Duodenal mucosa (tissue), 2 donors: ENCODE data around the gene G6PD.
"Not testable (repeated sequence)": the region's sequence is repeated elsewhere in the genome, so short reads cannot be mapped to it uniquely, and the experiment has no call there.

Experiments used
- H3K27ac ChIP-seq: one replicate; pipeline ENCODE4 v1.7.0; 2013; ENCODE audit warnings: low read depth, low read length
- H3K27me3 ChIP-seq, 2 donors: one replicate each; pipeline ENCODE4 v1.7.0; 2013; ENCODE audit warnings: low read length in 2 of 2, control low read depth in 1 of 2; ENCODE audit not compliant: insufficient read depth in 2 of 2, control insufficient read depth in 1 of 2
- H3K36me3 ChIP-seq, 2 donors: one replicate each; pipeline ENCODE4 v1.7.0; 2013; ENCODE audit warnings: low read length in 2 of 2, control low read depth in 1 of 2; ENCODE audit not compliant: insufficient read depth in 2 of 2, control insufficient read depth in 1 of 2
- H3K4me1 ChIP-seq, 2 donors: one replicate each; pipeline ENCODE4 v1.7.0; 2013; ENCODE audit warnings: low read length in 2 of 2, control low read depth in 1 of 2; ENCODE audit not compliant: insufficient read depth in 2 of 2, control insufficient read depth in 1 of 2
- H3K4me3 ChIP-seq, 2 donors: one replicate each; pipeline ENCODE4 v1.7.0; 2013; ENCODE audit warnings: low read length in 2 of 2, low read depth in 1 of 2
- H3K9ac ChIP-seq, 2 donors: one replicate each; pipeline ENCODE4 v1.7.0; 2013; ENCODE audit warnings: low read length in 2 of 2, low read depth in 1 of 2
- H3K9me3 ChIP-seq, 2 donors: one replicate each; pipeline ENCODE4 v1.7.0; 2013; ENCODE audit warnings: low read length in 2 of 2, control low read depth in 1 of 2; ENCODE audit not compliant: control insufficient read depth in 1 of 2

G6PD gene

GRCh38 chrX:154546354-154547244 lies at the start of gene G6PD:
G6PD (minus strand) TSS chrX:154546846; CDS start chrX:154546155, 691 bp downstream.
- Histone ChIP-seq H3K27ac (peak within 1 kb of the TSS; percentile 81), H3K9ac (peak within 1 kb of the TSS; percentile 84), H3K27me3 (no peaks in the 10 kb centered on the region), H3K4me3 (peak within 1 kb of the TSS; percentile 91 to 96), H3K36me3 (no peaks in the 10 kb centered on the region), H3K9me3 (no peaks in the 10 kb centered on the region), H3K4me1 (peaks cover 9 to 15% of the 10 kb centered on the region in 2 donors)

GRCh38 chrX:154595559-154596249 lies 49.1 kb upstream of the G6PD start:
- Histone ChIP-seq H3K9ac (no peak overlapping the region), H3K9me3 (no peaks in the 10 kb centered on the region), H3K4me1 (no peaks in the 10 kb centered on the region), H3K27me3 (no peaks in the 10 kb centered on the region), H3K36me3 (no peaks in the 10 kb centered on the region), H3K4me3 (no peak overlapping the region), H3K27ac (no peak overlapping the region)

- Histone ChIP-seq H3K27ac (no peak overlapping the region), H3K9me3 (no peaks in the 10 kb centered on the region), H3K4me3 (no peak overlapping the region), H3K27me3 (no peaks in the 10 kb centered on the region), H3K36me3 (no peaks in the 10 kb centered on the region), H3K4me1 (no peaks in the 10 kb centered on the region), H3K9ac (no peak overlapping the region)
These were observed 47.8 kb upstream of the G6PD start for GRCh38 chrX:154594491-154594890.

GRCh38 chrX:154593201-154593600 lies 46.6 kb upstream of the G6PD start:
- Histone ChIP-seq H3K36me3 (no peaks in the 10 kb centered on the region), H3K9ac (no peak overlapping the region), H3K4me3 (no peak overlapping the region), H3K27ac (no peak overlapping the region), H3K4me1 (no peaks in the 10 kb centered on the region), H3K27me3 (no peaks in the 10 kb centered on the region), H3K9me3 (no peaks in the 10 kb centered on the region)

- Histone ChIP-seq H3K4me1 (no peaks in the 10 kb centered on the region), H3K4me3 (no peak overlapping the region), H3K27ac (no peak overlapping the region), H3K9ac (no peak overlapping the region), H3K27me3 (no peaks in the 10 kb centered on the region), H3K36me3 (no peaks in the 10 kb centered on the region), H3K9me3 (no peaks in the 10 kb centered on the region)
These were observed 45.9 kb upstream of the G6PD start for GRCh38 chrX:154592505-154592904.

GRCh38 chrX:154590415-154590814 lies 43.8 kb upstream of the G6PD start:
- not testable (repeated sequence) for H3K4me1 ChIP-seq, H3K27me3 ChIP-seq, H3K27ac ChIP-seq, H3K9me3 ChIP-seq, H3K4me3 ChIP-seq, H3K9ac ChIP-seq, H3K36me3 ChIP-seq

GRCh38 chrX:154584585-154585183 lies 38.0 kb upstream of the G6PD start, which contains the start of gene CTAG1A:
CTAG1A (plus strand) TSS chrX:154585133; CDS start chrX:154585207, 74 bp downstream.
- not testable (repeated sequence) for H3K27ac ChIP-seq, H3K4me1 ChIP-seq

GRCh38 chrX:154582994-154583393 lies 36.3 kb upstream of the G6PD start:
- not testable (repeated sequence) for H3K9ac ChIP-seq, H3K36me3 ChIP-seq, H3K4me3 ChIP-seq, H3K27me3 ChIP-seq, H3K9me3 ChIP-seq, H3K27ac ChIP-seq, H3K4me1 ChIP-seq

More at GRCh38 chrX:154584585-154585183, 38.0 kb upstream of the G6PD start, which contains the start of gene CTAG1A:
- H3K4me3 ChIP-seq, H3K27me3 ChIP-seq, H3K36me3 ChIP-seq, H3K9me3 ChIP-seq, H3K9ac ChIP-seq: not testable (repeated sequence)

- not testable (repeated sequence) for H3K9ac ChIP-seq, H3K27me3 ChIP-seq, H3K4me3 ChIP-seq, H3K9me3 ChIP-seq, H3K27ac ChIP-seq, H3K4me1 ChIP-seq, H3K36me3 ChIP-seq
These were observed 28.4 kb upstream of the G6PD start for GRCh38 chrX:154575076-154575475.

GRCh38 chrX:154573061-154573460 lies 26.4 kb upstream of the G6PD start:
- H3K27ac ChIP-seq, H3K36me3 ChIP-seq, H3K4me1 ChIP-seq, H3K9me3 ChIP-seq, H3K9ac ChIP-seq, H3K27me3 ChIP-seq, H3K4me3 ChIP-seq: not testable (repeated sequence)
